Fibroblast of the aortic adventitia (primary cell): ENCODE results near the gene TBX4. TPM values are rescaled to one million over a fixed set of nuclear protein-coding genes. Genes with fewer than 3 reads are reported as not detected.
"Not testable (repeated sequence)": the region's sequence is repeated elsewhere in the genome, so short reads cannot be mapped to it uniquely, and the experiment has no call there.

Source experiments
- DNase-seq: peaks from one replicate; pipeline ENCODE4 v3.0.0-alpha.2; 2010; ENCODE audit warnings: low read depth
- H3K4me3 ChIP-seq: 2 replicates; pipeline ENCODE4 v1.5.1; 2011; ENCODE audit warnings: low read depth, mild to moderate bottlenecking, control low read depth, low read length, moderate library complexity
- total RNA-seq: library from RNA; depleted of rRNA; stranded (reverse); fragments of >200 nt; gene quantifications from 2 replicates; pipeline ENCODE4 v1.2.3, GENCODE V29; 2012; ENCODE audit warnings: low replicate concordance
- TF ChIP-seq, protein P1 (sequence below): IDR thresholded peaks from 2 replicates; pipeline ENCODE4 v1.5.1; 2011; ENCODE audit warnings: mild to moderate bottlenecking, low read length, control low read depth, inconsistent platforms; ENCODE audit not compliant: insufficient read depth

Gene TBX4
- total RNA-seq, 1 donor, result not detected

GRCh38 chr17:61431594-61432311 lies 20.5 kb upstream of the TBX4 start:
- H3K4me3 ChIP-seq, result no peak overlapping the region
- TF ChIP-seq, protein P1, sequence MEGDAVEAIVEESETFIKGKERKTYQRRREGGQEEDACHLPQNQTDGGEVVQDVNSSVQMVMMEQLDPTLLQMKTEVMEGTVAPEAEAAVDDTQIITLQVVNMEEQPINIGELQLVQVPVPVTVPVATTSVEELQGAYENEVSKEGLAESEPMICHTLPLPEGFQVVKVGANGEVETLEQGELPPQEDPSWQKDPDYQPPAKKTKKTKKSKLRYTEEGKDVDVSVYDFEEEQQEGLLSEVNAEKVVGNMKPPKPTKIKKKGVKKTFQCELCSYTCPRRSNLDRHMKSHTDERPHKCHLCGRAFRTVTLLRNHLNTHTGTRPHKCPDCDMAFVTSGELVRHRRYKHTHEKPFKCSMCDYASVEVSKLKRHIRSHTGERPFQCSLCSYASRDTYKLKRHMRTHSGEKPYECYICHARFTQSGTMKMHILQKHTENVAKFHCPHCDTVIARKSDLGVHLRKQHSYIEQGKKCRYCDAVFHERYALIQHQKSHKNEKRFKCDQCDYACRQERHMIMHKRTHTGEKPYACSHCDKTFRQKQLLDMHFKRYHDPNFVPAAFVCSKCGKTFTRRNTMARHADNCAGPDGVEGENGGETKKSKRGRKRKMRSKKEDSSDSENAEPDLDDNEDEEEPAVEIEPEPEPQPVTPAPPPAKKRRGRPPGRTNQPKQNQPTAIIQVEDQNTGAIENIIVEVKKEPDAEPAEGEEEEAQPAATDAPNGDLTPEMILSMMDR, result no peak
- DNase-seq, result peak; percentile 21

- H3K4me3 ChIP-seq, result no peak overlapping the region
- TF ChIP-seq, protein P1, result no peak
- no peak for DNase-seq
Measured at GRCh38 chr17:61436273-61436672, 15.9 kb upstream of the TBX4 start.

DNA sequence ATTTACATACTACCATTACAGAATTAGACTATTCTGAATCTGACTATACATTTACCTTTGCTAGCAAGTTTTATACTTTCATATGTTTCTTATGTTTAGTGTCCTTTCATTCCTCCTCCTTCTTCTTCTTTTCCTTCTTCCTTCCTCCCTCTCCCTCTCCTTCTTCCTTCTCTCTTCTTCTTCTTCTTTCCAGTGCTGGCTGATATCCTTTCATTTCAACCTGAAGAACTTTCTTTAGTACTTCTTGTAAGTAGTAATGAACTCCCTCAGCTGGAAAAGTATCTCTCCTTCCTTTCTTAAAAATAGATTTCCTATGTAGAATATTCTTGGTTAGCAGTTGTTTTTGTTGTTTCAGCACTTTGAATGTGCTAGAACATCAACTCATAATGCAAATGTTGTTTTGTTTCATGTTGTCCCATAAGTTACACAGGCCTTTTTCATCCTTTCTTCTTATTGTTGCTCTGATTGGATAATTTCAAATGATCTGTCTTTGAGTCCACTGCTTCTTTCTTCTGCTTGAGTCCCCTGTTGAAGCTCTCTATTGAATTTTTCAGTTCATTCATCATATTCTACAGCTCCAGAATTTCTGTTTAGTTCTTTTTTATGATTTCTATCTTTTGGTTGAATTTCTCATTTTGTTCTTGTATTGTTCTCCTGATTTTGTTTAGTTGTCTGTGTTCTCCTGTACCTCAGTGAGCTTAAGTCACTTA lies 15.1 kb upstream of the TBX4 start:
- no peak for DNase-seq
- TF ChIP-seq, protein P1, result no peak
- no peak overlapping the region for H3K4me3 ChIP-seq

DNA sequence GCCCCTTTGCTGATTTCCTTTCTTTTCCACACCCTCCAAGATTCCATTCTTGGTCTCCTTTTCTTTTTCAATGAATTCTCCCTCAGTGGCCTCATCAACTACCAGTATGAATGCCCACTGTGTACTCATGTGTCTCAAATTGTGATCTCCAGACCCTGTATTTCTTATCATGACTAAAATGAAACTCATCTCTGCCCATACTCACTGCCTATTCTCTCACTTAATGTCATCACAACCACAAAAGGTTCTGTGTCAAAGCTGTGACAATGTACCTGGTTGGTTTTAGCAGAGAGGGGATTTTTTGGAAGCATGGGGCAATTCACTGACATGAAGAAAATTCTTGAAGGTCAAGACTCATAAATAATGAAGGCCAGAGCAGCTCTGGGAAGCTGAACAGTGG lies 11.5 kb upstream of the TBX4 start:
- TF ChIP-seq, protein P1, result no peak
- DNase-seq, result no peak

DNA sequence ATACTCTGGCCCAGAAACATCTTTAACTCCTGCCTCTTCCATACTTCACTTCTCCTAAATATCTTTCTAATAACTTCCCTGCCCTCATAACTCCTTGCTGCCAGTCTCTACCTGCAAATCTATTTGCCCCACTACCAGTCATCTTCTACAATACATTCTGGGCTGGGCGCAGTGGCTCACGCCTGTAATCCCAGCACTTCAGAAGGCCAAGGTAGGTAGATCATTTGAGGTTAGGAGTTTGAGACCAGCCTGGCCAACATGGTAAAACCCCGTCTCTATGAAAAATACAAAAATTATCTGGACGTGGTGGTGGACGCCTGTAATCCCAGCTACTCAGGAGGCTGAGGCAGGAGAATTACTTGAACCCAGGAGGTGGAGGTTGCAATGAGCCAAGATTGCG lies 10.7 kb upstream of the TBX4 start:
- not testable (repeated sequence) for DNase-seq, H3K4me3 ChIP-seq

More for the DNA sequence above, 11.5 kb upstream of the TBX4 start:
- H3K4me3 ChIP-seq, result no peak overlapping the region

GRCh38 chr17:61442136-61442775 lies 10.0 kb upstream of the TBX4 start:
- H3K4me3 ChIP-seq, result no peak overlapping the region
- DNase-seq, result no peak
- TF ChIP-seq, protein P1, result no peak

DNA sequence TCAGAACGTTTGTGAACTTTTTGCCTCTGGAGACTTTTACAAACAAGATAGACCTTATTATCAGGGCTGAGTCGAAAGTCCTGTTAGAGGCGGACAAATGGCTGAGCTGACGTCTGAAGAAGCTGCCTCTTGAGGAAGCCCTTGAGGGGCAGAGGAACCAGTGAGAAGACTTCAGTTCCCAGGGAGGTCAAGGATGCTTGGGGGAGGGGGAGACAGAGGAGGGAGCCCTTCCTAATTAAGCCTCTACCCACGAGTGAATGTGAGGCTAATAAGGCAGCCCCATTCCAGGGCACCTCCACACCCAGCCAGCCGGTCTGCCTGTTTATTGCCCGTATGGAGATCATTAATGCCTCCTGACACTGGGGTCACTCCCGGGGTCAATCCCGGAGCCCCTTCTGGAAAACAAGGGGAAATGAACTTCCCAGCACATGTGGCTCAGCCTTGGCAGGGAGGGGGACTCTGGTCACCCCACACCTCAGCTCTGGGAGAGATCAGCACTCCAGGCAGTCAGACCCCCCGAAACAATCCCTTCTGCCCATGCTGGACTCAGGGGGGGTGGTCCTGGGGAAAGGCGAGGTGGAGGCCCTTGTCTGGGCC lies 9.2 kb upstream of the TBX4 start:
- TF ChIP-seq, protein P1, result no peak
- no peak overlapping the region for H3K4me3 ChIP-seq
- DNase-seq, result no peak
